ENCODE results near the gene GPANK1. TPM values are rescaled to one million over a fixed set of nuclear protein-coding genes. Genes with fewer than 3 reads are reported as not detected.

GPANK1 gene
- total RNA-seq, 2 experiments from 2014 or later = 9.8 to 11.0 TPM

DNA sequence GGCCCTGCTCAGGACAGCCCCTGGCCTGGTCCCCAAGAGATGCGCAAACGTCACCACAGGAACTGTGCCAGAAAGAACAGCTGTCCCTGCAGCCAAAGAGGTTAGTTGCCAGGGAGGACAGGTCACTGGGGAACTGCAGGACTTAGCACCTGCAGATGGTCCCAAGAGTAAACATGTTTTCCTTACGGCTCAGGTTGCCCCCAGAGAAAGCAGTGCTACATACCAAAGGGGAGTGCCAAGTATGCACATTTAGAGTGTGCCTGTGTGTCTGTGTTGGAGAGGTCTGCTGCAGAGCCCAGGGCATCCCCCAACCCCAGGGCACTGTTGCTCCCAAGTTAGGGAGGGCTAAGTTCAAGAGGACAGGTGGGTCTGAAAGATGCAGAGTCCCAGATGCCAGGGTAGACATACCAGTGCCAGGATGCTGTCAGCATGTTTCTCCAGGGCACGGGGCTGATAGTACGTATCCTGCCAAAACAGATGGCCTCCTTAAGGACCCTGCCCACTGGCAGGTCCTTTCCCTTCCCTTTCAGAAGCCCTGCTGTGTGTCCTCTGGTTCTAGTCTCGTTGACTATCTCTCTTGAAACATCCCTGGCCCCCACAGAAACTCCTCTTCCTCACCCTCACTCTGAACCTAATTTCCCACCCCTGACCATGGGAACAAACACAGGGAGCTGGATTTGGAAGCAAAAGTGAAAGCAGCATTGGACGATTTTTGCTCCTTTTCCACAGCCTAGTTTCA is 37.0 kb upstream of the GPANK1 start:
- Mint-ChIP-seq H3K4me1 (ENCODE audit: low read depth) (peaks cover 44% of the 10 kb centered on the region), H3K9me3 (no peaks in the 10 kb centered on the region), H3K27ac (peak overlapping the region; percentile 94), H3K36me3 (ENCODE audit: low read depth) (peaks cover 45% of the 10 kb centered on the region), H3K27me3 (no peaks in the 10 kb centered on the region), H3K4me3 (peak overlapping the region; percentile 94)
- ChIA-PET CTCF (interaction anchor here (1.1 to 1.7 kb wide), 3 partner anchors 21 to 39 kb away, joined by 3 to 10 read pairs (median 3); partner anchors contain the start of gene LY6G5C), POLR2A (interaction anchor here (1.7 to 2.2 kb wide), 7 partner anchors 37 to 161 kb away, joined by 8 to 22 read pairs (median 14); partner anchors contain the start of genes BAG6, CSNK2B, DDX39B and GPANK1)
- H3K36me3 ChIP-seq (ENCODE audit: insufficient read depth, low read length) = peaks cover 26% of the 10 kb centered on the region
- no peaks in the 10 kb centered on the region for H3K27me3 ChIP-seq (ENCODE audit: control insufficient read depth in 1 of 2, insufficient read depth in 2 of 2, low read length in 2 of 2)
- H3K9me3 ChIP-seq (ENCODE audit: control insufficient read depth in 1 of 2, insufficient read depth in 1 of 2, low read length in 2 of 2) = no peaks in the 10 kb centered on the region
- H3K27ac ChIP-seq (ENCODE audit: low read depth in 1 of 2, low read length in 2 of 2) = peak overlapping the region in 1 of 2 donors; percentile 98
- peak in 1 of 14 experiments; percentile 16 for DNase-seq
- intact Hi-C loops (cut with DNase I, micrococcal nuclease) = loop anchor here (2.0 to 5.0 kb wide), 3 partner anchors 35 to 37 kb away; partner anchors contain the start of genes CLIC1 (in 1 of the 2) and GPANK1 (in 1 of the 2)
- H3K4me3 ChIP-seq (ENCODE audit: low read length) = peak overlapping the region; percentile 67
- H3K4me1 ChIP-seq (ENCODE audit: insufficient read depth, low read length) = peaks cover 35% of the 10 kb centered on the region
- ATAC-seq (ENCODE audit: poor library complexity) = no peak
- TF ChIP-seq, protein P1, sequence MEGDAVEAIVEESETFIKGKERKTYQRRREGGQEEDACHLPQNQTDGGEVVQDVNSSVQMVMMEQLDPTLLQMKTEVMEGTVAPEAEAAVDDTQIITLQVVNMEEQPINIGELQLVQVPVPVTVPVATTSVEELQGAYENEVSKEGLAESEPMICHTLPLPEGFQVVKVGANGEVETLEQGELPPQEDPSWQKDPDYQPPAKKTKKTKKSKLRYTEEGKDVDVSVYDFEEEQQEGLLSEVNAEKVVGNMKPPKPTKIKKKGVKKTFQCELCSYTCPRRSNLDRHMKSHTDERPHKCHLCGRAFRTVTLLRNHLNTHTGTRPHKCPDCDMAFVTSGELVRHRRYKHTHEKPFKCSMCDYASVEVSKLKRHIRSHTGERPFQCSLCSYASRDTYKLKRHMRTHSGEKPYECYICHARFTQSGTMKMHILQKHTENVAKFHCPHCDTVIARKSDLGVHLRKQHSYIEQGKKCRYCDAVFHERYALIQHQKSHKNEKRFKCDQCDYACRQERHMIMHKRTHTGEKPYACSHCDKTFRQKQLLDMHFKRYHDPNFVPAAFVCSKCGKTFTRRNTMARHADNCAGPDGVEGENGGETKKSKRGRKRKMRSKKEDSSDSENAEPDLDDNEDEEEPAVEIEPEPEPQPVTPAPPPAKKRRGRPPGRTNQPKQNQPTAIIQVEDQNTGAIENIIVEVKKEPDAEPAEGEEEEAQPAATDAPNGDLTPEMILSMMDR (IDR thresholded peaks at IDR 0.05) = no peak

DNA sequence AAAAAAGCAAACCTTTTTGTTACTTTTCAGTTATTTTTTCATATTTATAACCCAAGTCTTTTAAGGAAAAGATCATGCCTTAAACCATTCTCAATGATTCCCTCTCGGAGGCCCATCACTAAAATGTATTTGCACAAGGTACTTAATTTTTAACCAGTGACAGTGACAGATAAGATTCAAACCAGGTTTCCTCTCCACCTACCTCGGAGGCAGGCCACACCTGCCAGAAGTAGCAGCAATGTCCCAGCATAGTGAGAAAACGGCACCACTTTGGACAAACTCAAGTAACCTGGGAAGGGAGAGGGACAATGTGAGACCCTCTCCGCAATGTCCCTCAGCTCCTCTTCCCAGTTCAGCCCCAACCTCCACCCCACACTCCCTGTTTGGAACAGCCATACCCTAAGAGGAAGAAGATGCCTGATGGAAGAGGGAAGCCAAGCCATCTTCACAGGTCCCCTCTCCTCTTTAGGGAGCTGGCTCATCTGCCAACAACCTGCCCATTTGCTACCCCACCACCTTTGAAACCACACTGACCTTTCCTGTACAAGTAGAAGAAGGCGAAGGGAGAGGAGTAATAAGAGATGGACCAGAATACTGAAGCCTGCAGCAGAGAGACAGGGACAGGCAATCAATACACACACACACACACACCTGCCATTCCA is 36.1 kb upstream of the GPANK1 start:
- POLR2A ChIA-PET = no interaction called here
- intact Hi-C loops (cut with DNase I, micrococcal nuclease) = loop anchor here in 1 of 2 experiments (5.0 kb wide), 1 partner anchor 36 kb away; the partner anchor contains the start of gene CLIC1
- no peak for ATAC-seq (ENCODE audit: poor library complexity)

DNA sequence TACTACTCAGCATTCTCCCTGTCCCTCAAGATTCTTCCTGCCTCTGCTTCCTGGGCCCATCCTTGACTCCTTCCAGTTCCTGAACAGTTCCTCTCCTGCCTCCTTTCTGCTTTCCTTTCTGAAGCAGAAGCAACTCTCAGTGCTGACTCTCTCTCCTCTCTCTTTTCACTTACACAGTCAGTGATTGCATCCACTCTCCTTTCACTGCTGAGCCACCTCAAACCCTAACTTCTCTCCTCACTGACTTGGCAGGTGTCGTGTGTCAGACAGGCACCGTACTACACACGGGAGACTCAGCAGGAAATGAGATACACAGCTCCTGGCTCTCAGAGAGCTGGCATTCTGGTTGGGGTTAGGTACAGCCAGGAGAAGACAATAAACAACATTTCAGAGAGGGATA is 32.8 kb upstream of the GPANK1 start:
- H3K4me1 ChIP-seq (ENCODE audit: insufficient read depth, low read length) = peaks cover 26% of the 10 kb centered on the region
- H3K36me3 ChIP-seq (ENCODE audit: insufficient read depth, low read length) = peaks cover 58% of the 10 kb centered on the region
- Mint-ChIP-seq H3K27me3 (no peaks in the 10 kb centered on the region), H3K4me3 (no peak overlapping the region), H3K36me3 (ENCODE audit: low read depth) (peaks cover 78% of the 10 kb centered on the region), H3K27ac (peak overlapping the region; percentile 18), H3K4me1 (ENCODE audit: low read depth) (peaks cover 37% of the 10 kb centered on the region), H3K9me3 (no peaks in the 10 kb centered on the region)
- no peaks in the 10 kb centered on the region for H3K27me3 ChIP-seq (ENCODE audit: control insufficient read depth in 1 of 2, insufficient read depth in 2 of 2, low read length in 2 of 2)
- H3K27ac ChIP-seq (ENCODE audit: low read depth in 1 of 2, low read length in 2 of 2) = no peak overlapping the region
- H3K4me3 ChIP-seq (ENCODE audit: low read length) = no peak overlapping the region
- no peak for DNase-seq
- TF ChIP-seq, protein P1 (IDR thresholded peaks at IDR 0.05) = no peak
- intact Hi-C loops (cut with DNase I, micrococcal nuclease) = no loop called here
- H3K9me3 ChIP-seq (ENCODE audit: control insufficient read depth in 1 of 2, insufficient read depth in 1 of 2, low read length in 2 of 2) = no peaks in the 10 kb centered on the region
- ChIA-PET POLR2A (no interaction called here), CTCF (no interaction called here)
- ATAC-seq (ENCODE audit: poor library complexity) = no peak

More for the DNA sequence above, 36.1 kb upstream of the GPANK1 start:
- Mint-ChIP-seq H3K4me1 (ENCODE audit: low read depth) (peaks cover 44% of the 10 kb centered on the region), H3K36me3 (ENCODE audit: low read depth) (peaks cover 54% of the 10 kb centered on the region), H3K27me3 (no peaks in the 10 kb centered on the region), H3K9me3 (no peaks in the 10 kb centered on the region), H3K4me3 (peak overlapping the region; percentile 94), H3K27ac (peak overlapping the region; percentile 94)
- CTCF ChIA-PET = interaction anchor here (1.7 kb wide), 1 partner anchor 29 kb away, joined by 3 read pairs; no protein-coding TSS in a partner anchor
- Histone ChIP-seq H3K36me3 (ENCODE audit: insufficient read depth, low read length) (peaks cover 33% of the 10 kb centered on the region), H3K27me3 (ENCODE audit: control insufficient read depth in 1 of 2, insufficient read depth in 2 of 2, low read length in 2 of 2) (no peaks in the 10 kb centered on the region), H3K4me3 (ENCODE audit: low read length) (no peak overlapping the region), H3K4me1 (ENCODE audit: insufficient read depth, low read length) (peaks cover 35% of the 10 kb centered on the region), H3K27ac (ENCODE audit: low read depth in 1 of 2, low read length in 2 of 2) (no peak overlapping the region), H3K9me3 (ENCODE audit: control insufficient read depth in 1 of 2, insufficient read depth in 1 of 2, low read length in 2 of 2) (no peaks in the 10 kb centered on the region)
- DNase-seq = no peak
- TF ChIP-seq, protein P1 (IDR thresholded peaks at IDR 0.05) = no peak

Data from CD4-positive, alpha-beta T cell (primary cell).